ENCODE results near the gene ALPK3.

The ALPK3 gene

GRCh38 chr15:84816694-84817465, at the start of gene ALPK3:
Gene ALPK3 (plus strand): TSS chr15:84817356. CDS start chr15:84817453, 97 bp downstream.
- in situ Hi-C loops (cut with HindIII; ENCODE audit: low pct_ligation_motif_present, low pct_unique_long_range_greater_than_20kb, low sequenced_read_pairs): no loop called here
- DNase-seq: no peak

- no peak for DNase-seq
Observed at GRCh38 chr15:84772031-84772430, 45.1 kb upstream of the ALPK3 start.

DNA sequence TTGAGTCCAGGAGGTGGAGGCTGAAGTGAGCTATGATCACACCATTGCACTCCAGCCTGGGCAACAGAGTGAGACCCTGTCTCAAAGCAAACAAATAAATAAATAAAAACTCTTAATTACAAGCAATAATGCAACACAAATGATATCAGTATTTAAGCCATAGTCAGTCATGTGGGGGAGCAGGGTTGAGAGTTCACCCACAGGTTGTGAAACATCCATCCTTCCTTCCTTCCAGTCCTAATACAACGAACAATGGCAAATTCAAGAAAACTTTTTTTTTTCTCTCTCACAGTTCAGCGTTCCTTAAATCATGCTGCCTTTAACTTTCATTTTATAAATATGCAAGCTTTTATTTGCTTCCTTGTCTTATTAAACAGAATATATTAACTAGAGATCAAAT, 44.7 kb upstream of the ALPK3 start:
- in situ Hi-C loops (cut with HindIII; ENCODE audit: low pct_ligation_motif_present, low pct_unique_long_range_greater_than_20kb, low sequenced_read_pairs): no loop called here
- no peak for DNase-seq

More at GRCh38 chr15:84772031-84772430, 45.1 kb upstream of the ALPK3 start:
- in situ Hi-C loops (cut with HindIII; ENCODE audit: low pct_ligation_motif_present, low pct_unique_long_range_greater_than_20kb, low sequenced_read_pairs): no loop called here

GRCh38 chr15:84773716-84774115, 43.4 kb upstream of the ALPK3 start:
- DNase-seq: no peak
- in situ Hi-C loops (cut with HindIII; ENCODE audit: low pct_ligation_motif_present, low pct_unique_long_range_greater_than_20kb, low sequenced_read_pairs): no loop called here

- DNase-seq: no peak
- in situ Hi-C loops (cut with HindIII; ENCODE audit: low pct_ligation_motif_present, low pct_unique_long_range_greater_than_20kb, low sequenced_read_pairs): no loop called here
Observed at GRCh38 chr15:84775867-84776449, 41.2 kb upstream of the ALPK3 start.

DNA sequence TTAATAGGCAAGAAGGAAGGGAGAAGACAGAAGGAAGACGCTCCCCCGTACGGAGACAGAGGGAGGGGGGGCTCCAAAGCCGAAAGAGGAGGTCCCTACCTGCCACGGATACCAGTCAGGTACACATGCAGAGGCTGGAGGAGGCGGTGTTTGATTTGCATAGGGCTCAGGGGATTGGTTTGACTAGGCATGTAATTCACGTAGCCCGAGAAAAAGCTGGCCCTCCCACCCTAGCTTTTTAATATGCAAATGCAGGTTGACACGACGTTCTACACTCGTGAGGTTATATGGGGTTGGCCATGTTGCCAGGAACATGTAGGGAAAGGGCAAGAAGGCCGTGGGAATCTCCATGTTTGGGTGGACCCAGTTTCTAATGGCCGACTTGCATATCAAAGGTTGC, 39.0 kb upstream of the ALPK3 start:
- no peak for DNase-seq
- in situ Hi-C loops (cut with HindIII; ENCODE audit: low pct_ligation_motif_present, low pct_unique_long_range_greater_than_20kb, low sequenced_read_pairs): no loop called here

DNA sequence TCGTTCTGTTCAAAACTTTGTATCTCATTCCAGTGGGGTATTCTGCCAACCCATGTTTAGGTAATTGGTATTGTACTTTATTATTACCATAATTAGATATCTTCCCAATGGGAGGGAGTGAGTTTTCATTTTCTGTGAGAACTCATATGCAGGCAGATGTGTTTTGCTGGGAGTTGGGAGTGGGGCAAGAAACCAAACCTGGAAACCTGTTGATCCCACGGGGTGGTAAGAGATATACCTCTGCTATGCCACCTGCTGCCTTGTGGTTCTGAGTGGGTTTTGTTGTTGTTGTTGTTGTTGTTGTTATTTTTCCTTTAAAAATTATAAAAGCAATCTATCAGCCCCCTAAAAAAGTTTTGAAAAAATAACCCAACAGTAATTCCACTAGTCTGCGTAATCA, 36.7 kb upstream of the ALPK3 start:
- in situ Hi-C loops (cut with HindIII; ENCODE audit: low pct_ligation_motif_present, low pct_unique_long_range_greater_than_20kb, low sequenced_read_pairs): no loop called here

GRCh38 chr15:84781495-84781894, 35.7 kb upstream of the ALPK3 start:
- in situ Hi-C loops (cut with HindIII; ENCODE audit: low pct_ligation_motif_present, low pct_unique_long_range_greater_than_20kb, low sequenced_read_pairs): no loop called here
- DNase-seq: no peak

More for the DNA sequence above, 36.7 kb upstream of the ALPK3 start:
- no peak for DNase-seq

- no peak for DNase-seq
- in situ Hi-C loops (cut with HindIII; ENCODE audit: low pct_ligation_motif_present, low pct_unique_long_range_greater_than_20kb, low sequenced_read_pairs): no loop called here
Observed at GRCh38 chr15:84782346-84782745, 34.8 kb upstream of the ALPK3 start.

DNA sequence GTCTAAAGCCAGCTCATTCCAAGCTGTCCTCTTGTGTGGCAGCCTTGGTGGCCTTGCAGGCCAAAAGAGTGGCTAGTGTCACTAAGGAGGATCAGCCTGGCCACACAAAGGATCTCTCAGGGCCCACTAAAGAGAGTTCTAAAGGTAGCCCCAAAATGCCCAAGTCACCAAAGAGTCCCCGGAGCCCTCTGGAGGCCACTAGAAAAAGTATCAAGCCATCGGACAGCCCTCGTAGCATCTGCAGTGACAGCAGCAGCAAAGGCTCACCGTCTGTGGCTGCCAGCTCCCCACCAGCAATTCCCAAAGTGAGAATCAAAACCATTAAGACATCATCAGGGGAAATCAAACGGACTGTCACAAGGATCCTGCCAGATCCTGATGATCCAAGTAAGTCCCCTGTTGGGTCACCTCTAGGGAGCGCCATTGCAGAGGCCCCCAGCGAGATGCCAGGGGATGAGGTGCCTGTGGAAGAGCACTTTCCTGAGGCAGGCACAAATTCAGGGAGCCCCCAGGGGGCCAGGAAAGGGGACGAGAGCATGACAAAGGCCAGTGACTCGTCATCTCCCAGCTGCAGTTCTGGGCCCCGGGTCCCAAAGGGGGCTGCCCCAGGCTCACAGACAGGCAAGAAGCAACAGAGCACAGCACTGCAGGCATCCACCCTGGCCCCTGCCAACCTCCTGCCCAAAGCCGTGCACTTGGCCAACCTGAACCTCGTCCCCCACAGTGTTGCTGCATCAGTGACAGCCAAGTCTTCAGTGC, 33.5 kb upstream of the ALPK3 start:
- in situ Hi-C loops (cut with HindIII; ENCODE audit: low pct_ligation_motif_present, low pct_unique_long_range_greater_than_20kb, low sequenced_read_pairs): no loop called here
- no peak for DNase-seq

GRCh38 chr15:84784262-84784661, 32.9 kb upstream of the ALPK3 start:
- DNase-seq: no peak
- in situ Hi-C loops (cut with HindIII; ENCODE audit: low pct_ligation_motif_present, low pct_unique_long_range_greater_than_20kb, low sequenced_read_pairs): no loop called here

DNA sequence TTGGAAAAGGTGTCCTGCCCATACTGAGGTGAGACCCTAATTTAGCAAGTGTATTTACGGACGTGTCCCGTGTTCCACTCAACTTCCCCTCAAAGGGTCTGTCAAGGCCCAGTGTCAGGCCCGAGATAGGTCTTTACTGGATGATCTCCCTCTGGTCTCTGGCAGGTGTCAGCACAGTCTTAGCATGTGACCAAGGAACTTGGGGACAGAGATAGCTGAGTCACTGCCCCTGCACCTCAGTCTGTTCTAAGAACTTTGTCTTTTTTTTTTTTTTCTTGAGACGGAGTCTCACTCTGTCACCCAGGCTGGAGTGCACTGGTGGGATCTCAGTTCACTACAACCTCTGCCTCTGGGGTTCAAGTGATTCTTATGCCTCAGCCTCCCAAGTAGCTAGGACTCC, 32.1 kb upstream of the ALPK3 start:
- no peak for DNase-seq
- in situ Hi-C loops (cut with HindIII; ENCODE audit: low pct_ligation_motif_present, low pct_unique_long_range_greater_than_20kb, low sequenced_read_pairs): no loop called here

- in situ Hi-C loops (cut with HindIII; ENCODE audit: low pct_ligation_motif_present, low pct_unique_long_range_greater_than_20kb, low sequenced_read_pairs): no loop called here
Observed at GRCh38 chr15:84788500-84788899, 28.7 kb upstream of the ALPK3 start.

DNA sequence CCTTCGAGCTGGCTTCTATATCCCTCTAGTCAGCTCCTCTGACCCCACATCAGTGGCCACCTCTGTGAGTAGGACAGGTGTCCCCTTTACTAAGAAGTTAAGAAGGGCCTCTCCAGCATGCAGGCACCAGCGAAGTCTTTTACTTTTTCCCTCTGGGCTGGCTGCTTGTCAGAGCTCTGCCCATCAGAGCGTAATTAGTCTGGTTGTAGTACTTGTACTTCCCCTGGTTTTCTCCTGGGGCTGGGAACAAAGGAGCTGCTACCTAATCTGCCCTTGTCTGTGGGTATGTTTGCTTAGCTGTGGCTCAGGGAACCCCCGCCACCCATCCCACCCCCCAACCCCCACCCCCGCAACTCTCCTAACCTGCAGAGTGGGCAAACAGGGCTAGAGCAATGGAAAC, 27.4 kb upstream of the ALPK3 start:
- no peak for DNase-seq
- in situ Hi-C loops (cut with HindIII; ENCODE audit: low pct_ligation_motif_present, low pct_unique_long_range_greater_than_20kb, low sequenced_read_pairs): no loop called here

More at GRCh38 chr15:84788500-84788899, 28.7 kb upstream of the ALPK3 start:
- DNase-seq: no peak

DNA sequence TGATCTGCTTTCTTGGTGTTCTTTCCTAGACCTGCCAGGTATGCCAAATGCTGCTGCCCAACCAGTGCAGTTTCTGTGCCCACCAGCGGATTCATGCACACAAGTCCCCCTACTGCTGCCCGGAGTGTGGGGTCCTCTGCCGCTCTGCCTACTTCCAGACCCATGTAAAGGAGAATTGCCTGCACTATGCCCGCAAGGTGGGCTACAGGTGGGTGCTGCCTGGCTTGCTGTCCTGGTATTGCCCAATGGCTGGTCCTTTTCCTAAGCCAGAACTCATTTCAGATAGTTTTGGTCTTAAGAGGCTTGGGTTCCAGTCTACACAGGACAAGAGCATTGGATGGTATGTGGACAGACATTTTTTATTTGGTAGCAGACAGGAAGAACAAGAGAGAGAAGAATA, 26.5 kb upstream of the ALPK3 start:
- no peak for DNase-seq
- in situ Hi-C loops (cut with HindIII; ENCODE audit: low pct_ligation_motif_present, low pct_unique_long_range_greater_than_20kb, low sequenced_read_pairs): no loop called here

DNA sequence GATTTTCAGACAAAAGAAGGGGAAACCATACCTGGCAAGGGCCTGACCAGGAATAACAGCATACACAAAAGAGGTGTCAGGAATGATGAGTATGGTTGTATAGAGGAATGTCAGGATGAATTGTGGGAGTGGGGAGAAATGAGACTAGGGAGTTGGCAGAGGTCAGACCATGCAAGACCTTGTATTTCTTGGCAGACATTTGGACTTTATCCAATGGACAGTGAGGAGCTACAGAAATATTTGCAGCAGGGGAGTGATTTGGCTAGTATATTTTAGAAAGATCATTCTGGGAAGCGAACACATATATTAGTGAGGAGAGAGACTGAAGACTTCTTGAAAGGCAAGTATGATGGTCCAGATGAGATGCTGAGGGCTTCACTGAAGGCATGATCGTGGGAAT, 25.4 kb upstream of the ALPK3 start:
- in situ Hi-C loops (cut with HindIII; ENCODE audit: low pct_ligation_motif_present, low pct_unique_long_range_greater_than_20kb, low sequenced_read_pairs): no loop called here
- DNase-seq: no peak

DNA sequence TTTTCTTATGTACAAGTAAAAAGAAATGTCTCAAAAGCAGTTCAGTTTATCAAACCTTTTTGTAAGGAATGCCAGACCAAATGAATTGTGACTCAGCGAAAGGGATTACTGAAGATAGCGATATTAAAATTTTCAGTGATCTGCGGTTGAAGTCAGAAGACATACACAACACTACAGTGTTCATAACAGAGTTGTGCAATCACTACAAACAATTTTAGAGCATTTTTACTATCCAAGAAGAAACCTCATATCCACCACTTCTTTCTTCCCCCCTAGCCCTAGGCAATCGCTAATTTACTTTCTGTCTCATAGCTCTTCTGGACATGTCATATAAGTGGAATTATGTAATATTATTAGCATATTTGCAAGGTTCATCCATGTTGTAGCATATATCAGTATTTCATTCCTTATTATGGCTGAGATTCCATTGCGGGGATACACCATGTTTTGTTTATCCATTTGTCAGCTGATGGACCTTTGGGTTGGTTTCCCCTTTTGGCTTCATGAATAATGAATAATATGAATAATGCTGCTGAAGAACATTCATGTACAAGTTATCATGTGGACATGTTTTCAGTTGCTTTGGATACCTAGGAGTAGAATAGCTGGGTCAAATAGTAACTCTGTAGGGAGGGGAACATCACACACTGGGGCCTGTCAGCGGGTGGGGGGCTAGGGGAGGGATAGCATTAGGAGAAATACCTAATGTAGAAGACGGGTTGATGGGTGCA, 23.6 kb upstream of the ALPK3 start:
- in situ Hi-C loops (cut with HindIII; ENCODE audit: low pct_ligation_motif_present, low pct_unique_long_range_greater_than_20kb, low sequenced_read_pairs): no loop called here
- no peak for DNase-seq

DNA sequence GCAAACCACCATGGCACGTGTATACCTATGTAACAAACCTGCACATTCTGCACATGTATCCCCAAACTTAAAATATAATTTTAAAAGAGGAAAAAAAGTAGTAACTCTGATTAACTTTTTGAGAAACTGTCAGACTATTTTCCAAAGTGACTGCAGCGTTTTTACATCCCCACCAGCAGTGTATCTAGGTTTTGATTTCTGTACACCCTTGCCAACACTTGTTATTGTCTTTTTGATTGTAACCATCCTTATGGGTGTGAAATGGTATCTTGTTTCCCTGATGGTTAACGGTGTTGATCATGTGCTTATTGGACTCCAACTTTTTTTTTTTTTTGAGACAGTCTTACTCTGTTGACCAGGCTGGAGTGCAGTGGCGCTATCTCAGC, 23.0 kb upstream of the ALPK3 start:
- no peak for DNase-seq
- in situ Hi-C loops (cut with HindIII; ENCODE audit: low pct_ligation_motif_present, low pct_unique_long_range_greater_than_20kb, low sequenced_read_pairs): no loop called here

GRCh38 chr15:84795186-84795585, 22.0 kb upstream of the ALPK3 start:
- DNase-seq: no peak
- in situ Hi-C loops (cut with HindIII; ENCODE audit: low pct_ligation_motif_present, low pct_unique_long_range_greater_than_20kb, low sequenced_read_pairs): no loop called here

Data from ACHN (cell line).